ENCODE measurements around the gene RFFL.

RFFL gene

GRCh38 chr17:35089586-35090296 is 26.2 kb upstream of the RFFL start:
- Histone ChIP-seq H3K4me1 (ENCODE audit: control insufficient read depth, insufficient read depth, low read length) (peaks cover 22% of the 10 kb centered on the region), H3K9ac (ENCODE audit: low read length) (peak overlapping the region; percentile 80), H3K4me3 (ENCODE audit: low read length) (peak overlapping the region; percentile 72), H3K36me3 (ENCODE audit: control insufficient read depth, insufficient read depth, low read length, severe bottlenecking) (no peaks in the 10 kb centered on the region), H3K9me3 (ENCODE audit: control insufficient read depth, low read length) (no peaks in the 10 kb centered on the region), H3K27me3 (replicated peaks; ENCODE audit: control insufficient read depth, insufficient read depth, low read length) (no peaks in the 10 kb centered on the region)
- DNase-seq (ENCODE audit: low read depth) = peak; percentile 24

- H3K27me3 ChIP-seq (replicated peaks; ENCODE audit: control insufficient read depth, insufficient read depth, low read length) = no peaks in the 10 kb centered on the region
- peak; percentile 96 for DNase-seq (ENCODE audit: low read depth)
- H3K4me1 ChIP-seq (ENCODE audit: control insufficient read depth, insufficient read depth, low read length) = peaks cover 17% of the 10 kb centered on the region
- peak overlapping the region; percentile 83 for H3K9ac ChIP-seq (ENCODE audit: low read length)
- peak overlapping the region; percentile 85 for H3K4me3 ChIP-seq (ENCODE audit: low read length)
- no peaks in the 10 kb centered on the region for H3K9me3 ChIP-seq (ENCODE audit: control insufficient read depth, low read length)
- H3K36me3 ChIP-seq (ENCODE audit: control insufficient read depth, insufficient read depth, low read length, severe bottlenecking) = no peaks in the 10 kb centered on the region
These were observed 25.5 kb upstream of the RFFL start for GRCh38 chr17:35088881-35089585.

DNA sequence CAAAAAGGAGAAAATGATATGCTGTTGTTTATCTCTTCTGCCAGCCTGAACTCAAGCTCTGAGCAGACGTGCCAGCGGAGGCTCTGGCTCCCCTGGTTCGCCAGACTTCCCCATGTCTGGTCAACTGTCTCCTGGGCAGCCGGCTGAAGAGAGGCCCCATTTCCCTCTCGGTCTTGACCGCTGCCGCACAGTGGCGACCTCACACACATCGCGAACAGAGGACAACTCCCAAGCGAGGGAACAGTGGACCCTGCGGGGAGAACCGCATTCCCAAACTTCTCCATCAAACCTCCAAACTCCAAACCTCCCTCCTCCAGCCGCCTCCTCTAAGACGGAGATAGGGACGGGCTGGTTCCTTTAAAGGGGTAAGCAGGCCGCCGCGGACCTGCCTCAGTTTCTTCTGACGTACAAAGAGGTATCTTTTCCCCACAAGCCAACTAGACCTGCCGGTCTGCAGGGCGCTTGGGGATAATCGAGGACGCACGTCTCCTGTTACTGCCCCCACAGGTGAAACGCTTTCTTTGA is 24.9 kb upstream of the RFFL start:
- Histone ChIP-seq H3K4me1 (ENCODE audit: control insufficient read depth, insufficient read depth, low read length) (peaks cover 17% of the 10 kb centered on the region), H3K4me3 (ENCODE audit: low read length) (peak overlapping the region; percentile 85), H3K27me3 (replicated peaks; ENCODE audit: control insufficient read depth, insufficient read depth, low read length) (no peaks in the 10 kb centered on the region), H3K36me3 (ENCODE audit: control insufficient read depth, insufficient read depth, low read length, severe bottlenecking) (no peaks in the 10 kb centered on the region), H3K9me3 (ENCODE audit: control insufficient read depth, low read length) (no peaks in the 10 kb centered on the region), H3K9ac (ENCODE audit: low read length) (peak overlapping the region; percentile 83)
- DNase-seq (ENCODE audit: low read depth) = peak; percentile 83

DNA sequence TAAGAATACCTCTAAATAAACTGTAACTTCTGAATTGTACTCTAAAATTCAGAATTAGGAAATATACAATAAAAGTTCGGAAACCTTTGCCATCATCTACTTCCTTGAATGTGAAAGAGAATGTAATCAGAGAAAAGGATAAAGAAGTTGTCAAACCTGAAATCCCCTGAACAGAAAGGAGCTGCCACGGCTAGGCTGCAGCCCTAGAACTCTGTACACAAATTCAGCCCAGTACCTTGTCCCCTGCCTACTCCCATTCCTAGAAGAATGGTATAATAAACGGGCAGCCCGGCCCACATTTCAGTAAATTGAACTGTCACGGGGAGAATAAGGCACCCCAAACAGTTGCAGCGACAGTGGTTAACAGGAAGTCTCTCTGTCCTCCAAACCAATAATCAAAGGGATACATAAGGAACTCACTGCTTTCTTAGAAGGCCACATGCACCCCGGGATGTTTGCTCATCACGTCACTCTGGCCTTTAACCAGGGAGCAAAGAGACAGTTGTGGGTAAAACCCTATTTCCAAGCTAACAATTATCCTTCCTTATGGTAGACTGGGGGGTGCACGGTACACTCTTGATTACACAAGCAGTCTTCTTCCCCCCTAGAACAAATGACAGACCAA is 24.3 kb upstream of the RFFL start:
- Histone ChIP-seq H3K4me1 (ENCODE audit: control insufficient read depth, insufficient read depth, low read length) (peaks cover 17% of the 10 kb centered on the region), H3K4me3 (ENCODE audit: low read length) (peak overlapping the region; percentile 85), H3K9ac (ENCODE audit: low read length) (peak overlapping the region; percentile 83), H3K36me3 (ENCODE audit: control insufficient read depth, insufficient read depth, low read length, severe bottlenecking) (no peaks in the 10 kb centered on the region), H3K27me3 (replicated peaks; ENCODE audit: control insufficient read depth, insufficient read depth, low read length) (no peaks in the 10 kb centered on the region), H3K9me3 (ENCODE audit: control insufficient read depth, low read length) (no peaks in the 10 kb centered on the region)
- DNase-seq (ENCODE audit: low read depth) = no peak

DNA sequence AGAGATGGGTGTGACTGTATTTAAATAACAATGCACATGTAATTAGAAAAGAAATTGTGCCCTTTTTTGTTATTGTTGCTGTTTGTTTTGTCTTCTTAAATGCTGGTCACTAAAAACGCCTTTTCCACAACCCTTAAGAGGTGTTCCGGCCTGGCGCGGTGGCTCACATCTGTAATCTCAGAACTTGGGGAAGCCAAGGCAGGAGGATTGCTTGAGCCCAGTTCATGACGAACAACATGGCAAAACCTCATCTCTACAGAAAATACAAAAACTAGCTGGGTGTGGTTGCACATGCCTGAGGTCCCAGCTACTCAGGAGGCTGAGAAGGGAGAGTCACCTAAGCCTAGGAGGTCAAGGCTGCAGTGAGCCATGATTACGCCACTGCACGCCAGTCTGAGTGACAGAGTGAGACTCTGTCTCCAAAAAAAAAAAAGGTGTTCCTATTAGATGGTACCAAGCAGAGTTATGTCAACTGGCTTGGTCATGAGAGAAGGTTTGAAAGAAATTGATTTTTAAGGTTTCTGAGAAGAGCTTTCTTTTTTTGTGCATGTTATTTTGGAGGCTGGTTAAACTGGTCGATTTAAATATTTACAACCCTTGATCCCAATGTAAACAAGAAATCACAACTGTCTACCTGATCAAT is 23.5 kb upstream of the RFFL start:
- DNase-seq (ENCODE audit: low read depth) = no peak
- no peaks in the 10 kb centered on the region for H3K36me3 ChIP-seq (ENCODE audit: control insufficient read depth, insufficient read depth, low read length, severe bottlenecking)
- no peak overlapping the region for H3K4me3 ChIP-seq (ENCODE audit: low read length)
- H3K4me1 ChIP-seq (ENCODE audit: control insufficient read depth, insufficient read depth, low read length) = peaks cover 24% of the 10 kb centered on the region
- H3K9ac ChIP-seq (ENCODE audit: low read length) = no peak overlapping the region
- H3K9me3 ChIP-seq (ENCODE audit: control insufficient read depth, low read length) = no peaks in the 10 kb centered on the region
- H3K27me3 ChIP-seq (replicated peaks; ENCODE audit: control insufficient read depth, insufficient read depth, low read length) = no peaks in the 10 kb centered on the region

DNA sequence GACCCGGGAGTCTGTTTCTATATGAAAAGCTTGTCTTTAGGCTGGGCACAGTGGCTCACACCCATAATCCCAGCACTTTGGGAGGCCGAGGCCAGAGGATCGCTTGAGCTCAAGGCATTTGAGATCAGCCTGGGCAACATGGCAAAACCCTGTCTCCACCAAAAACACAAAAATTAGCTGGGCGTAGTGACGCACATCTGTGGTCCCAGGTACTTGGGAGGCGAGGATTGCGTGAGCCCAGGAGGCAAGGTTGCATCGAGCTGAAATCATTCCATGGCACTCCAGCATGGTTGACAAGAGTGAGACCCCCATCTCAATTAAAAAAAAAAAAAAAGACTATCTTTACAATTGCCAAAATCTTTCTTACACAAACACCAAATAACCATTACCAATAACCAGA is 22.7 kb upstream of the RFFL start:
- no peaks in the 10 kb centered on the region for H3K27me3 ChIP-seq (replicated peaks; ENCODE audit: control insufficient read depth, insufficient read depth, low read length)
- H3K36me3 ChIP-seq (ENCODE audit: control insufficient read depth, insufficient read depth, low read length, severe bottlenecking) = no peaks in the 10 kb centered on the region
- H3K9me3 ChIP-seq (ENCODE audit: control insufficient read depth, low read length) = no peaks in the 10 kb centered on the region
- no peak overlapping the region for H3K4me3 ChIP-seq (ENCODE audit: low read length)
- peaks cover 29% of the 10 kb centered on the region for H3K4me1 ChIP-seq (ENCODE audit: control insufficient read depth, insufficient read depth, low read length)
- no peak overlapping the region for H3K9ac ChIP-seq (ENCODE audit: low read length)
- DNase-seq (ENCODE audit: low read depth) = no peak

GRCh38 chr17:35084987-35085386 is 21.5 kb upstream of the RFFL start:
- no peaks in the 10 kb centered on the region for H3K27me3 ChIP-seq (replicated peaks; ENCODE audit: control insufficient read depth, insufficient read depth, low read length)
- no peak for DNase-seq (ENCODE audit: low read depth)
- H3K9ac ChIP-seq (ENCODE audit: low read length) = no peak overlapping the region
- H3K9me3 ChIP-seq (ENCODE audit: control insufficient read depth, low read length) = no peaks in the 10 kb centered on the region
- no peak overlapping the region for H3K4me3 ChIP-seq (ENCODE audit: low read length)
- peaks cover 29% of the 10 kb centered on the region for H3K4me1 ChIP-seq (ENCODE audit: control insufficient read depth, insufficient read depth, low read length)
- H3K36me3 ChIP-seq (ENCODE audit: control insufficient read depth, insufficient read depth, low read length, severe bottlenecking) = no peaks in the 10 kb centered on the region

- DNase-seq (ENCODE audit: low read depth) = no peak
- Histone ChIP-seq H3K9ac (ENCODE audit: low read length) (no peak overlapping the region), H3K4me1 (ENCODE audit: control insufficient read depth, insufficient read depth, low read length) (peaks cover 17% of the 10 kb centered on the region)
These were observed 19.6 kb upstream of the RFFL start for GRCh38 chr17:35083071-35083470.

DNA sequence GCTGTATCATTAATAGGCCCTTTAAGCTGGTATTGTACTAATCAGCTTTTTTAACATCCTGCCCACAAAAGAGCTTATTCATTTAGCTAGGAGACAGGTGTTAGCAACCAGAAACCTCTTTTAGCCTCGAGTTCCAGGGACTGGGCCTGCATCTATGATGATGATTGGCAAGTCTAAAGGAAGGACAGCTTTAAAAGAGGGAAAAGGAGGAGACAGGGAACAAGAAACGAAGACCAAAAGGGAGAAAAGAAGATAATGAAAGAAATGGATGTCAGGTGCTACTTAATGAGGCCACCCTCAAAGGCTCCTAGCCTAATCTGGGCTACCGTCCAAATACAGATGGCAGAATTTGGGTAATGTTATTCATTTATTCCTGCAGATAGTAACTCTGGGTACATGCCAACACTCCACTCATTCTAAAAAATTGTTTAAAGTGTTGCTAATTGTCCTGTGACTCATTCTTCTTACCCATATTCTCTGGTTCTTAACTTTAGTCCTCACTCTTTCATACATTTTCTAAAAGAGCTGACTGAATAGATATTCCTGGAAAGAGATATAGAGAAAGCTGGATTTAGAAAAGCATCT is 18.7 kb upstream of the RFFL start:
- no peak overlapping the region for H3K4me3 ChIP-seq (ENCODE audit: low read length)
- no peaks in the 10 kb centered on the region for H3K27me3 ChIP-seq (replicated peaks; ENCODE audit: control insufficient read depth, insufficient read depth, low read length)
- peak; percentile 76 for DNase-seq (ENCODE audit: low read depth)
- H3K4me1 ChIP-seq (ENCODE audit: control insufficient read depth, insufficient read depth, low read length) = peaks cover 12% of the 10 kb centered on the region
- no peaks in the 10 kb centered on the region for H3K9me3 ChIP-seq (ENCODE audit: control insufficient read depth, low read length)
- no peaks in the 10 kb centered on the region for H3K36me3 ChIP-seq (ENCODE audit: control insufficient read depth, insufficient read depth, low read length, severe bottlenecking)
- no peak overlapping the region for H3K9ac ChIP-seq (ENCODE audit: low read length)

More at GRCh38 chr17:35083071-35083470, 19.6 kb upstream of the RFFL start:
- H3K27me3 ChIP-seq (replicated peaks; ENCODE audit: control insufficient read depth, insufficient read depth, low read length) = no peaks in the 10 kb centered on the region
- H3K9me3 ChIP-seq (ENCODE audit: control insufficient read depth, low read length) = no peaks in the 10 kb centered on the region
- no peaks in the 10 kb centered on the region for H3K36me3 ChIP-seq (ENCODE audit: control insufficient read depth, insufficient read depth, low read length, severe bottlenecking)
- H3K4me3 ChIP-seq (ENCODE audit: low read length) = no peak overlapping the region

GRCh38 chr17:35081638-35082037 is 18.1 kb upstream of the RFFL start:
- DNase-seq (ENCODE audit: low read depth) = no peak
- no peaks in the 10 kb centered on the region for H3K9me3 ChIP-seq (ENCODE audit: control insufficient read depth, low read length)

More at GRCh38 chr17:35081638-35082037, 18.1 kb upstream of the RFFL start:
- Histone ChIP-seq H3K36me3 (ENCODE audit: control insufficient read depth, insufficient read depth, low read length, severe bottlenecking) (no peaks in the 10 kb centered on the region), H3K27me3 (replicated peaks; ENCODE audit: control insufficient read depth, insufficient read depth, low read length) (no peaks in the 10 kb centered on the region), H3K9ac (ENCODE audit: low read length) (no peak overlapping the region), H3K4me1 (ENCODE audit: control insufficient read depth, insufficient read depth, low read length) (peaks cover 12% of the 10 kb centered on the region), H3K4me3 (ENCODE audit: low read length) (no peak overlapping the region)
